ENCODE measurements around the gene MAP3K5. TPM values are rescaled to one million over a fixed set of nuclear protein-coding genes. Genes with fewer than 3 reads are reported as not detected.

MAP3K5 gene
- total and polyA plus RNA-seq, 2 of the 8 experiments (the other 6 are each of a cell fraction or from before 2014, with no cell fraction given) = 0.63 to 2.6 TPM

DNA sequence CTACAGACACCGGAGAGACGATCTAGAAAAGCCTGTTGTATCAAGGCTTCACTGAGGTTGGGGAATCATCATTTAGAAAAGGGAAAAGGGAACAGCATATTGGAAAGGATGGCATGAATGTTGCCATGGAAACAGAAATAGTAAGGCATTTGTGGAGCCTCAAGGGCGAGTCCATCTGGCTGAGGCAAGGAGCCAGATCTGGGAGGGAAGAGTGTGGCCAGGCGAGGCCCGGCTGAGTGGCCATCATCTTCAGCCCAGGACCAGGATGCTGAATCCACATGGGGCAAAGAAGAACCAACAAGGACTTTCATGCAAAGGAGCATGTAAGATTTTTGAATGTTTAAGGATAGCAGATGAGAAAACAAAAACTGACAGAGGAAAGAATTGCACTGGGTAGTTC lies 85.8 kb downstream of the MAP3K5 start (continued):
- no peak for TF ChIP-seq ATF2 (IDR thresholded peaks at IDR 0.05; ENCODE audit: low read length)
- TF ChIP-seq PHF8 (conservative IDR thresholded peaks at IDR 0.05; ENCODE audit: low read depth, low read length) = no peak

Measured in H1 (cell line).